ENCODE measurements around the gene ALOX5.
A peak's percentile ranks its signal among the peaks of the same experiment; 100 is the strongest.

Gene ALOX5

GRCh38 chr10:45461034-45461433 is 87.0 kb downstream of the ALOX5 start:
- Histone ChIP-seq H4K20me1 (ENCODE audit: insufficient read depth, low read length) (no peaks in the 10 kb centered on the region), H3K9ac (ENCODE audit: low read length) (peak overlapping the region; percentile 75), H3K9me3 (replicated peaks; ENCODE audit: insufficient read depth, low read length) (no peaks in the 10 kb centered on the region), H3K9me2 (replicated peaks; ENCODE audit: insufficient read depth, low read length) (no peaks in the 10 kb centered on the region), H2AFZ (ENCODE audit: low read length) (peak overlapping the region; percentile 51), H3K4me2 (ENCODE audit: low read depth, low read length) (peak overlapping the region; percentile 83), H3K79me2 (ENCODE audit: low read length) (no peaks in the 10 kb centered on the region; the same call in 1 of the 2 replicates), H3K27ac (ENCODE audit: low read length) (peak overlapping the region; percentile 97), H3K36me3 (replicated peaks; ENCODE audit: insufficient read depth, low read length) (no peaks in the 10 kb centered on the region), H3K4me3 (ENCODE audit: low read length) (peak overlapping the region; percentile 21; the same call in 1 of the 2 replicates), H3F3A (ENCODE audit: insufficient read depth, low read length) (peaks cover 31% of the 10 kb centered on the region), H3K27me3 (replicated peaks; ENCODE audit: insufficient read depth, low read length) (no peaks in the 10 kb centered on the region), H3K4me1 (ENCODE audit: low read length) (peaks cover 59% of the 10 kb centered on the region)
- peak; percentile 59 for DNase-seq
- TF ChIP-seq, protein P1, sequence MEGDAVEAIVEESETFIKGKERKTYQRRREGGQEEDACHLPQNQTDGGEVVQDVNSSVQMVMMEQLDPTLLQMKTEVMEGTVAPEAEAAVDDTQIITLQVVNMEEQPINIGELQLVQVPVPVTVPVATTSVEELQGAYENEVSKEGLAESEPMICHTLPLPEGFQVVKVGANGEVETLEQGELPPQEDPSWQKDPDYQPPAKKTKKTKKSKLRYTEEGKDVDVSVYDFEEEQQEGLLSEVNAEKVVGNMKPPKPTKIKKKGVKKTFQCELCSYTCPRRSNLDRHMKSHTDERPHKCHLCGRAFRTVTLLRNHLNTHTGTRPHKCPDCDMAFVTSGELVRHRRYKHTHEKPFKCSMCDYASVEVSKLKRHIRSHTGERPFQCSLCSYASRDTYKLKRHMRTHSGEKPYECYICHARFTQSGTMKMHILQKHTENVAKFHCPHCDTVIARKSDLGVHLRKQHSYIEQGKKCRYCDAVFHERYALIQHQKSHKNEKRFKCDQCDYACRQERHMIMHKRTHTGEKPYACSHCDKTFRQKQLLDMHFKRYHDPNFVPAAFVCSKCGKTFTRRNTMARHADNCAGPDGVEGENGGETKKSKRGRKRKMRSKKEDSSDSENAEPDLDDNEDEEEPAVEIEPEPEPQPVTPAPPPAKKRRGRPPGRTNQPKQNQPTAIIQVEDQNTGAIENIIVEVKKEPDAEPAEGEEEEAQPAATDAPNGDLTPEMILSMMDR (IDR thresholded peaks at IDR 0.05; ENCODE audit: low read length): no peak
- TF ChIP-seq EZH2 (optimal IDR thresholded peaks at IDR 0.05; ENCODE audit: low read depth, low read length): no peak
- no peak for TF ChIP-seq EZH2phosphoT487 (IDR thresholded peaks at IDR 0.05; ENCODE audit: low read length)

DNA sequence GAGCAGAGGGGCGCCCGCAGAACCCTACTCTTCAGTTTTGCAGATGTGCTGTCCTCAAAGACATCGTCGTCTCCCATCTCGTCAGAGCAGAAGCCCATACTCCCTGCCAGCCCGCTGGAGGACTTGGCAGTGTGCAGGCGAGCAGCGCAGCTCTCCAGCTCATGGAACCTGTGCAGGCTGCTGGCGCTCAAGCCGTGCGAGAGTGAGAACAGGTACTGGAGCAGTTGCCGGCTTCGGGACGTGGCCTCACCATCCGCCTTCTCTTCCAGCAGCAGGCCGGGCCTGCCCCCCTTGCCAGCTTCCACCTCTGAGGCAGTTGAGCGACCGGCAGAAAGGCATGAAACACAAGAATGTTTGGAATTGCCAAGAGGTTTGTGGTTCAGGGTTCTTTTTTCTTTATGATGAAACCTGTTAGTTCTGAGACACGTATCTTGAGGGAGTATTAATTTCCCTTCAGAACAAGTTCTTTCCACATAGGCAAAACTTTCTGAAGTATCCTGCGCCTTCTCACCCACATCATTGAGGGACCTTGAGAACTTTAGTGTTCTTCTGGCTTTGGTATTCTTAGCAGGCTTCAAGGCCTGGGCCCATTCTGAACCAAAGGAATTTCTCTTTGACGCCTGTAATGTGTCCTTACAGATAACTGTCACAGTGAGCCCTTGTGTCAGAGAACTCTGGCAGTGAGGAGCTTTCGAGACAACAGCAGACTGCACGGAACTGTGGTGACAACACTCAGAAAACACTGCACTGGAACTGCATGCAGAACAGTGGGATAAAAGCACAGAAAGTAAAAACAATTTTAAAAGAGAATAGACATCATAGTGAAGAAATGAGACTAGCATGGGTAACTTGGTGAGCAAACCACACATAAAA is 89.5 kb downstream of the ALOX5 start:
- H3K36me3 ChIP-seq (replicated peaks; ENCODE audit: insufficient read depth, low read length): no peaks in the 10 kb centered on the region
- H2AFZ ChIP-seq (ENCODE audit: low read length): no peak overlapping the region
- H3F3A ChIP-seq (ENCODE audit: insufficient read depth, low read length): peaks cover 31% of the 10 kb centered on the region
- H4K20me1 ChIP-seq (ENCODE audit: insufficient read depth, low read length): no peaks in the 10 kb centered on the region
- H3K9ac ChIP-seq (ENCODE audit: low read length): no peak overlapping the region
- H3K9me3 ChIP-seq (replicated peaks; ENCODE audit: insufficient read depth, low read length): no peaks in the 10 kb centered on the region
- no peak overlapping the region for H3K4me3 ChIP-seq (ENCODE audit: low read length)
- H3K27me3 ChIP-seq (replicated peaks; ENCODE audit: insufficient read depth, low read length): no peaks in the 10 kb centered on the region
- peaks cover 58% of the 10 kb centered on the region for H3K4me1 ChIP-seq (ENCODE audit: low read length)
- TF ChIP-seq EZH2 (optimal IDR thresholded peaks at IDR 0.05; ENCODE audit: low read depth, low read length) (no peak), EZH2phosphoT487 (IDR thresholded peaks at IDR 0.05; ENCODE audit: low read length) (no peak)
- TF ChIP-seq, protein P1 (IDR thresholded peaks at IDR 0.05; ENCODE audit: low read length): no peak
- DNase-seq: no peak
- peak overlapping the region; percentile 97; the same call in 1 of the 2 replicates for H3K27ac ChIP-seq (ENCODE audit: low read length)
- 0 out of 2 replicates have a peak overlapping the region, but pooled peaks have one; percentile 20 for H3K4me2 ChIP-seq (ENCODE audit: low read depth, low read length)
- no peaks in the 10 kb centered on the region; the same call in none of the 2 replicates for H3K79me2 ChIP-seq (ENCODE audit: low read length)
- no peaks in the 10 kb centered on the region for H3K9me2 ChIP-seq (replicated peaks; ENCODE audit: insufficient read depth, low read length)

GRCh38 chr10:45464958-45465567 is 91.0 kb downstream of the ALOX5 start:
- Histone ChIP-seq H3K4me2 (ENCODE audit: low read depth, low read length) (peak overlapping the region; percentile 8; the same call in 1 of the 2 replicates), H3K9me3 (replicated peaks; ENCODE audit: insufficient read depth, low read length) (no peaks in the 10 kb centered on the region), H3K4me1 (ENCODE audit: low read length) (peaks cover 49% of the 10 kb centered on the region), H3K27me3 (replicated peaks; ENCODE audit: insufficient read depth, low read length) (no peaks in the 10 kb centered on the region), H2AFZ (ENCODE audit: low read length) (0 out of 2 replicates have a peak overlapping the region, but pooled peaks have one; percentile 16), H3K9me2 (replicated peaks; ENCODE audit: insufficient read depth, low read length) (no peaks in the 10 kb centered on the region), H3K27ac (ENCODE audit: low read length) (peak overlapping the region; percentile 39; the same call in 1 of the 2 replicates), H3K36me3 (replicated peaks; ENCODE audit: insufficient read depth, low read length) (no peaks in the 10 kb centered on the region), H3K4me3 (ENCODE audit: low read length) (no peak overlapping the region), H4K20me1 (ENCODE audit: insufficient read depth, low read length) (no peaks in the 10 kb centered on the region), H3F3A (ENCODE audit: insufficient read depth, low read length) (peaks cover 28% of the 10 kb centered on the region), H3K79me2 (ENCODE audit: low read length) (no peaks in the 10 kb centered on the region; the same call in none of the 2 replicates), H3K9ac (ENCODE audit: low read length) (peak overlapping the region; percentile 34; the same call in 1 of the 2 replicates)
- no peak for TF ChIP-seq EZH2 (optimal IDR thresholded peaks at IDR 0.05; ENCODE audit: low read depth, low read length)
- TF ChIP-seq, protein P1 (IDR thresholded peaks at IDR 0.05; ENCODE audit: low read length): peak; percentile 92
- peak; percentile 70 for DNase-seq
